ENCODE data around the gene TH.

The TH gene

GRCh38 chr11:2139123-2139521 is 32.5 kb downstream of the TH start, which contains the start of gene IGF2:
Gene IGF2 (minus strand): TSS chr11:2139389. CDS start chr11:2135523, 3,866 bp downstream.
- no peak for DNase-seq

GRCh38 chr11:2138431-2139122 is 33.0 kb downstream of the TH start:
- DNase-seq = no peak

- DNase-seq = no peak
Observed at GRCh38 chr11:2138068-2138430, 33.6 kb downstream of the TH start.

GRCh38 chr11:2137202-2138067 is 34.2 kb downstream of the TH start:
- no peak for DNase-seq

GRCh38 chr11:2136952-2137201 is 34.7 kb downstream of the TH start:
- no peak for DNase-seq

- no peak for DNase-seq
Observed at GRCh38 chr11:2136209-2136951, 35.2 kb downstream of the TH start.

- DNase-seq = no peak
Observed at GRCh38 chr11:2135648-2136201, 35.9 kb downstream of the TH start.

GRCh38 chr11:2135018-2135569 is 36.5 kb downstream of the TH start:
- DNase-seq = no peak

GRCh38 chr11:2134022-2135010 is 37.3 kb downstream of the TH start:
- no peak for DNase-seq

- no peak for DNase-seq
Observed at GRCh38 chr11:2133241-2134021, 38.2 kb downstream of the TH start.

- DNase-seq = no peak
Observed at GRCh38 chr11:2132874-2133240, 38.8 kb downstream of the TH start.

GRCh38 chr11:2132246-2132645 is 39.4 kb downstream of the TH start:
- DNase-seq = no peak

GRCh38 chr11:2131371-2132236 is 40.0 kb downstream of the TH start:
- DNase-seq = no peak

- no peak for DNase-seq
Observed at GRCh38 chr11:2130881-2131352, 40.7 kb downstream of the TH start.

GRCh38 chr11:2129699-2130366 is 41.8 kb downstream of the TH start:
- DNase-seq = no peak

GRCh38 chr11:2129308-2129698 is 42.3 kb downstream of the TH start:
- no peak for DNase-seq

- no peak for DNase-seq
Observed at GRCh38 chr11:2128511-2129307, 42.9 kb downstream of the TH start.

GRCh38 chr11:2128130-2128510 is 43.5 kb downstream of the TH start:
- no peak for DNase-seq
